ENCODE data around the gene TNFRSF1A. TPM values are rescaled to one million over a fixed set of nuclear protein-coding genes. Genes with fewer than 3 reads are reported as not detected.

The TNFRSF1A gene
- total RNA-seq, 1 experiment from 2014 or later = 44.1 TPM

DNA sequence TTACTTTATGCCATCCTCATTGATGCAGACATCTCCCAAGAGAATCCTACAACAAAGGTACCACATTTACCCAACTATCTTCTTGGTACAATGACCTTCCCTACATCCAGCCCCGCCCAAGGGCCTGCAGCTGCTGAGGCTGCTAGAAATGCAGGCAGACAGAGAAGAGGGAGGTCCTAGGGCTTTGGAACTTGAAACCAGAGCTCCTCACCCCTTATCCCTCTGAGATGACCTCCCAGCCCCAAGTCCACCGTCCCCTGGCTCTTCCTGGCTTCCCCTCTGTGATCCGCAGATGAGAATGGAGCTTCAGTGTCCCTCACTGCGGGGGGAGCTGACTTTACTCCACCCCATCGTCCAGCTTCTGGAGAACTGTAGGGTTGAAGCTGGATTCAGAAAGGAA lies 1.6 kb upstream of the TNFRSF1A start:
- Mint-ChIP-seq H3K27me3 (ENCODE audit: low read depth) (no peaks in the 10 kb centered on the region), H3K36me3 (peaks cover 15% of the 10 kb centered on the region), H3K4me1 (peaks cover 34% of the 10 kb centered on the region), H3K9me3 (no peaks in the 10 kb centered on the region), H3K27ac (peak overlapping the region; percentile 89), H3K4me3 (no peak overlapping the region)
- CTCF ChIA-PET = interaction anchor here (1.1 to 1.7 kb wide), 5 partner anchors 12 to 194 kb away, joined by 3 to 14 read pairs (median 5); no protein-coding TSS in a partner anchor
- TF ChIP-seq JUN (CRISPR knock-in tag; IDR thresholded peaks at IDR 0.05) (no peak), CREM (CRISPR knock-in tag; IDR thresholded peaks at IDR 0.05) (no peak), ZNF263 (CRISPR knock-in tag; IDR thresholded peaks at IDR 0.05; ENCODE audit: low read depth) (no peak)
- TF ChIP-seq, protein P1, sequence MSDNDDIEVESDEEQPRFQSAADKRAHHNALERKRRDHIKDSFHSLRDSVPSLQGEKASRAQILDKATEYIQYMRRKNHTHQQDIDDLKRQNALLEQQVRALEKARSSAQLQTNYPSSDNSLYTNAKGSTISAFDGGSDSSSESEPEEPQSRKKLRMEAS (CRISPR knock-in tag; IDR thresholded peaks at IDR 0.05) = no peak
- ATAC-seq = peak; percentile 3; the same call in 1 of the 2 replicates
- POLR2A ChIA-PET = interaction anchor here (0.7 to 1.2 kb wide), 5 partner anchors 9 to 127 kb away, joined by 3 to 6 read pairs (median 4); partner anchors contain the start of gene VAMP1
- DNase-seq (ENCODE audit: low spot score) = no peak

DNA sequence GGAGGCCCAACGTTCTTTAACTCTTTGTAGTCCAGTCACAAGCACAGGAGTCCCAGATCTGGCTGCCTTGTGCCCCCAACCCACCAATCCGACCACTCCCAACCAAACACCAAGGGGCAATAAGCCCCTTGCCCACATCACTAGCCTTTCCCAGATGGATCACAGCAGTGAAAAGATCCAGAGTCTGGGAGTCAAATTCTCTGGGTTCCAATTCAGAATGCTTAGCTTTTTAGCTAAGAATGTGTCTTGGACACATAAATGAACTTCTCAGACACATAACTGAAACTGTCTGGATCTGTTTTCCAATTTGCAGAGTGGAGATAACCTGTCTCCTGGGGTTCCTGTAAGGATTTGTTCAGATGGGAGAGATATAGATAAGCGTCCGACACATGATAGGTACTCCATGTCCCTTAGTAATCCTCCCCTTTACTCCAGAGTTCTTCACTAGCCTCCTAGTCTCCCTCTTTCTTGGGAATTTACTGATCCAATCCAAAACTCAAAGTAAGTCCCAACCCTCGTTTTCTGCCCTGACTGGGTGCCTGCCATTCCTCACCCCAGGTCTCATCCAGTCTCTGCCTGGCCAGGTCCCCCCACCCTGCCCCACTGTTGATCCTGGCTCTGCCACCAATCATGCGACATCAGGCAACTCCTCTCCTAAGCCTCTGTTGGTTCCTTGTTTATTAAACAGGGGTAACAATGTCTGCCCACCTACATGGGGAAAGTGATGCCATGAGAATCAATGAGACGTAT lies 439 bp upstream of the TNFRSF1A start:
- DNase-seq (ENCODE audit: low spot score) (no peak), ATAC-seq (no peak)
- peaks cover 34% of the 10 kb centered on the region for H3K4me1 Mint-ChIP-seq
- CTCF ChIA-PET = interaction anchor here (0.6 to 3.4 kb wide), 7 partner anchors 13 to 195 kb away, joined by 3 to 14 read pairs (median 4); partner anchors contain the start of gene PLEKHG6
- H3K27ac Mint-ChIP-seq = peak overlapping the region; percentile 81
- H3K9me3 Mint-ChIP-seq = no peaks in the 10 kb centered on the region
- H3K36me3 Mint-ChIP-seq = peaks cover 8% of the 10 kb centered on the region
- no peak overlapping the region for H3K4me3 Mint-ChIP-seq
- H3K27me3 Mint-ChIP-seq (ENCODE audit: low read depth) = no peaks in the 10 kb centered on the region
- POLR2A ChIA-PET = interaction anchor here (0.7 to 1.5 kb wide), 4 partner anchors 14 to 32 kb away, joined by 3 to 10 read pairs (median 6); no protein-coding TSS in a partner anchor
- TF ChIP-seq ZNF263 (CRISPR knock-in tag; IDR thresholded peaks at IDR 0.05; ENCODE audit: low read depth) = 0 out of 2 replicates have a peak, but pooled peaks have one; percentile 59
- TF ChIP-seq IRF2 (CRISPR knock-in tag; IDR thresholded peaks at IDR 0.05; ENCODE audit: borderline replicate concordance, low read depth) = no peak
- TF ChIP-seq, protein P2, sequence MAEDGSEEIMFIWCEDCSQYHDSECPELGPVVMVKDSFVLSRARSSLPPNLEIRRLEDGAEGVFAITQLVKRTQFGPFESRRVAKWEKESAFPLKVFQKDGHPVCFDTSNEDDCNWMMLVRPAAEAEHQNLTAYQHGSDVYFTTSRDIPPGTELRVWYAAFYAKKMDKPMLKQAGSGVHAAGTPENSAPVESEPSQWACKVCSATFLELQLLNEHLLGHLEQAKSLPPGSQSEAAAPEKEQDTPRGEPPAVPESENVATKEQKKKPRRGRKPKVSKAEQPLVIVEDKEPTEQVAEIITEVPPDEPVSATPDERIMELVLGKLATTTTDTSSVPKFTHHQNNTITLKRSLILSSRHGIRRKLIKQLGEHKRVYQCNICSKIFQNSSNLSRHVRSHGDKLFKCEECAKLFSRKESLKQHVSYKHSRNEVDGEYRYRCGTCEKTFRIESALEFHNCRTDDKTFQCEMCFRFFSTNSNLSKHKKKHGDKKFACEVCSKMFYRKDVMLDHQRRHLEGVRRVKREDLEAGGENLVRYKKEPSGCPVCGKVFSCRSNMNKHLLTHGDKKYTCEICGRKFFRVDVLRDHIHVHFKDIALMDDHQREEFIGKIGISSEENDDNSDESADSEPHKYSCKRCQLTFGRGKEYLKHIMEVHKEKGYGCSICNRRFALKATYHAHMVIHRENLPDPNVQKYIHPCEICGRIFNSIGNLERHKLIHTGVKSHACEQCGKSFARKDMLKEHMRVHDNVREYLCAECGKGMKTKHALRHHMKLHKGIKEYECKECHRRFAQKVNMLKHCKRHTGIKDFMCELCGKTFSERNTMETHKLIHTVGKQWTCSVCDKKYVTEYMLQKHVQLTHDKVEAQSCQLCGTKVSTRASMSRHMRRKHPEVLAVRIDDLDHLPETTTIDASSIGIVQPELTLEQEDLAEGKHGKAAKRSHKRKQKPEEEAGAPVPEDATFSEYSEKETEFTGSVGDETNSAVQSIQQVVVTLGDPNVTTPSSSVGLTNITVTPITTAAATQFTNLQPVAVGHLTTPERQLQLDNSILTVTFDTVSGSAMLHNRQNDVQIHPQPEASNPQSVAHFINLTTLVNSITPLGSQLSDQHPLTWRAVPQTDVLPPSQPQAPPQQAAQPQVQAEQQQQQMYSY (CRISPR knock-in tag; IDR thresholded peaks at IDR 0.05) = peak; percentile 72

DNA sequence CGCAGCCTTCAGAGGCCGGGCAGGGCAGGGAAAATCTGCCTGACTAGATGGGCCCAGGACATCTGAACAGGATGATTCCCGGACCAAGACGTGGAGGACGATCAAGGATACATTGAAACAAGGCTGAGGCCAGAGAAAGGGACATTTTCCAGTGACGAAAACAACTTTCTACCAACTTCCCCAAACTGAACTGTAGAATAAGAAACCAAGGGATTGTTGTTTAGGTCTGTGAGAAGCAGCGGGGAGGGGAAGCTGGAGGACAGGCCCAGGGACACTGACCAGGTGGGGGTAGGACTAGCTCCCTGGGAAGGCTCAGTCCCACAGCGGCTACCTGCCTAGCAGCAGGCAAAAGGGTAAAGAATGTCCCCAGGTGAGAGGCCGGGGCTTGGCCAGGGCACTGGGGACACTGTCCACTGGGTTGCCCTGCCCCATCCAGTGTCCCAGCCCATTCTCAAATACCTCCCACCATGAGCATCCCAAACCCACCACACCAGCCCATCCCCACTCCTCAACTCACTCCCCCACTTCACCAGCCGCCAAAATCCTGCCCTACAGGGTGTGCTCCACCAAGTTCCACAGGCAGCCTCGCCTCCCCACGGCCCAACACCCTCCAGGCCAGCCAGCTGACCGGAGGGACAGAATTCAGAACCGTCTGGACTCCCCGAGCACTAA lies 995 bp downstream of the TNFRSF1A start:
- no peaks in the 10 kb centered on the region for H3K36me3 Mint-ChIP-seq
- no peak for DNase-seq (ENCODE audit: low spot score)
- peaks cover 28% of the 10 kb centered on the region for H3K4me1 Mint-ChIP-seq
- TF ChIP-seq NFE2L1 (CRISPR knock-in tag; IDR thresholded peaks at IDR 0.05) (0 out of 2 replicates have a peak, but pooled peaks have one; percentile 44), JUN (CRISPR knock-in tag; IDR thresholded peaks at IDR 0.05) (no peak), ZNF121 (CRISPR knock-in tag; IDR thresholded peaks at IDR 0.05) (peak; percentile 77)
- TF ChIP-seq, protein P3, sequence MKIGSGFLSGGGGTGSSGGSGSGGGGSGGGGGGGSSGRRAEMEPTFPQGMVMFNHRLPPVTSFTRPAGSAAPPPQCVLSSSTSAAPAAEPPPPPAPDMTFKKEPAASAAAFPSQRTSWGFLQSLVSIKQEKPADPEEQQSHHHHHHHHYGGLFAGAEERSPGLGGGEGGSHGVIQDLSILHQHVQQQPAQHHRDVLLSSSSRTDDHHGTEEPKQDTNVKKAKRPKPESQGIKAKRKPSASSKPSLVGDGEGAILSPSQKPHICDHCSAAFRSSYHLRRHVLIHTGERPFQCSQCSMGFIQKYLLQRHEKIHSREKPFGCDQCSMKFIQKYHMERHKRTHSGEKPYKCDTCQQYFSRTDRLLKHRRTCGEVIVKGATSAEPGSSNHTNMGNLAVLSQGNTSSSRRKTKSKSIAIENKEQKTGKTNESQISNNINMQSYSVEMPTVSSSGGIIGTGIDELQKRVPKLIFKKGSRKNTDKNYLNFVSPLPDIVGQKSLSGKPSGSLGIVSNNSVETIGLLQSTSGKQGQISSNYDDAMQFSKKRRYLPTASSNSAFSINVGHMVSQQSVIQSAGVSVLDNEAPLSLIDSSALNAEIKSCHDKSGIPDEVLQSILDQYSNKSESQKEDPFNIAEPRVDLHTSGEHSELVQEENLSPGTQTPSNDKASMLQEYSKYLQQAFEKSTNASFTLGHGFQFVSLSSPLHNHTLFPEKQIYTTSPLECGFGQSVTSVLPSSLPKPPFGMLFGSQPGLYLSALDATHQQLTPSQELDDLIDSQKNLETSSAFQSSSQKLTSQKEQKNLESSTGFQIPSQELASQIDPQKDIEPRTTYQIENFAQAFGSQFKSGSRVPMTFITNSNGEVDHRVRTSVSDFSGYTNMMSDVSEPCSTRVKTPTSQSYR (CRISPR knock-in tag; IDR thresholded peaks at IDR 0.05) = no peak
- no peak for ATAC-seq
- H3K27ac Mint-ChIP-seq = peak overlapping the region; percentile 55
- no peaks in the 10 kb centered on the region for H3K27me3 Mint-ChIP-seq (ENCODE audit: low read depth)
- ChIA-PET POLR2A (interaction anchor here (1.0 to 1.5 kb wide), 3 partner anchors 15 to 193 kb away, joined by 3 to 8 read pairs (median 4); partner anchors contain the start of gene GAPDH), CTCF (interaction anchor here (1.3 to 3.4 kb wide), 5 partner anchors 15 to 125 kb away, joined by 4 to 17 read pairs (median 12); no protein-coding TSS in a partner anchor)
- no peaks in the 10 kb centered on the region for H3K9me3 Mint-ChIP-seq
- H3K4me3 Mint-ChIP-seq = no peak overlapping the region
